ENCODE results near the gene CRTC1. TPM values are rescaled to one million over a fixed set of nuclear protein-coding genes. Genes with fewer than 3 reads are reported as not detected.

The CRTC1 gene
- total RNA-seq, 1 experiment from 2014 or later, result 19.0 TPM

GRCh38 chr19:18772620-18773587 lies 89.4 kb downstream of the CRTC1 start:
- Histone ChIP-seq H2BK12ac (ENCODE audit: insufficient read length, low read depth, low read length) (no peak overlapping the region), H4K20me1 (ENCODE audit: control insufficient read depth, insufficient read depth, insufficient read length) (no peaks in the 10 kb centered on the region), H2BK20ac (ENCODE audit: low read depth, low read length, poor library complexity, severe bottlenecking) (no peak overlapping the region), H3K14ac (ENCODE audit: insufficient read depth, low read length) (no peak overlapping the region; the same call in 1 of the 2 replicates), H3K4ac (ENCODE audit: low read depth, low read length) (no peak overlapping the region), H2BK15ac (ENCODE audit: low read depth, low read length) (no peak overlapping the region), H3K79me1 (ENCODE audit: insufficient read depth, low read depth, low read length, poor library complexity, severe bottlenecking) (no peaks in the 10 kb centered on the region), H2BK5ac (ENCODE audit: insufficient read length, low read length) (no peak overlapping the region), H3K4me1 (ENCODE audit: insufficient read depth, low read length) (no peaks in the 10 kb centered on the region), H2BK120ac (ENCODE audit: low read depth, low read length, poor library complexity, severe bottlenecking) (no peak overlapping the region), H3K23ac (ENCODE audit: insufficient read length, low read depth, low read length) (no peak overlapping the region), H3T11ph (ENCODE audit: low read length) (no peak overlapping the region), H3K79me2 (ENCODE audit: insufficient read depth, low read length) (no peaks in the 10 kb centered on the region), H4K5ac (ENCODE audit: insufficient read length, low read depth, low read length) (no peak overlapping the region), H3K18ac (ENCODE audit: insufficient read length, low read depth, low read length) (no peak overlapping the region), H3K4me2 (ENCODE audit: insufficient read depth, insufficient read length, low read length) (no peak overlapping the region), H4K8ac (replicated peaks; ENCODE audit: insufficient read length, low read depth, low read length) (no peak overlapping the region), H3K27ac (ENCODE audit: insufficient read length, low read depth, low read length) (no peak overlapping the region), H4K91ac (ENCODE audit: insufficient read length, low read depth, low read length) (no peak overlapping the region), H3K27me3 (ENCODE audit: insufficient read depth, low read length) (peaks cover 50% of the 10 kb centered on the region; the same call in 1 of the 2 replicates), H3K56ac (ENCODE audit: insufficient read length, low read depth, low read length) (no peak overlapping the region), H2AFZ (ENCODE audit: low read length) (no peak overlapping the region), H3K9ac (ENCODE audit: extremely low read depth, insufficient read length, low read length) (no peak overlapping the region), H3K23me2 (ENCODE audit: insufficient read length, low read depth, low read length, poor library complexity, severe bottlenecking) (no peaks in the 10 kb centered on the region), H3K9me3 (ENCODE audit: control insufficient read depth, low read depth, low read length) (no peaks in the 10 kb centered on the region), H2AK5ac (ENCODE audit: insufficient read length, low read length) (no peak overlapping the region)
- TF ChIP-seq CTCF (conservative IDR thresholded peaks at IDR 0.05), result no peak
- no CpG with 5 or more reads among the region's 27 CpGs for WGBS (ENCODE audit: extremely low coverage, insufficient read length, low lambda C conversion rate)
- no peaks in the 10 kb centered on the region for H3K9me3 Mint-ChIP-seq
- no peaks in the 10 kb centered on the region for H3K36me3 Mint-ChIP-seq (ENCODE audit: insufficient read depth in 1 of 3, low read depth in 3 of 3)
- no peak for DNase-seq
- H3K27me3 Mint-ChIP-seq (ENCODE audit: low read depth), result peaks cover 92% of the 10 kb centered on the region
- H3K27ac Mint-ChIP-seq, result no peak overlapping the region; a peak in 1 of 7 replicates
- peaks cover 4 to 6% of the 10 kb centered on the region in 2 experiments; a peak in 3 of 4 replicates for H3K4me1 Mint-ChIP-seq
- no peak overlapping the region for H3K4me3 Mint-ChIP-seq

All from H9 (cell line).